Liver (tissue), 9 donors: ENCODE measurements around the gene PDE2A. TPM values are rescaled to one million over a fixed set of nuclear protein-coding genes. Genes with fewer than 3 reads are reported as not detected.

ENCODE experiments used
- DNase-seq: peaks from one replicate; pipeline ENCODE4 v3.0.0-alpha.2; 2017; ENCODE audit warnings: low spot score
- H3K27ac ChIP-seq, 2 donors: one replicate each; pipeline ENCODE4 v1.7.0; 2013; ENCODE audit warnings: inconsistent platforms in 2 of 2, low read length in 2 of 2, control low read depth in 1 of 2, low read depth in 1 of 2, mild to moderate bottlenecking in 1 of 2
- H3K27me3 ChIP-seq, 4 donors: one replicate each; pipeline versions ENCODE4 v1.6.1 to v1.7.0; 2013; ENCODE audit warnings: low read length in 3 of 4, inconsistent platforms in 1 of 4, mild to moderate bottlenecking in 1 of 4, moderate library complexity in 1 of 4; ENCODE audit not compliant: control insufficient read depth in 4 of 4, insufficient read depth in 4 of 4
- H3K36me3 ChIP-seq, 4 donors: one replicate each; pipeline versions ENCODE4 v1.6.1 to v1.7.0; 2013; ENCODE audit warnings: low read length in 3 of 4, mild to moderate bottlenecking in 3 of 4, low read depth in 1 of 4, moderate library complexity in 1 of 4; ENCODE audit not compliant: control insufficient read depth in 4 of 4, insufficient read depth in 3 of 4
- H3K4me1 ChIP-seq, 4 donors: one replicate each; pipeline versions ENCODE4 v1.6.1 to v1.7.0; 2013; ENCODE audit warnings: low read length in 3 of 4, mild to moderate bottlenecking in 3 of 4, moderate library complexity in 1 of 4; ENCODE audit not compliant: control insufficient read depth in 4 of 4, insufficient read depth in 4 of 4
- H3K4me3 ChIP-seq, 3 donors: one replicate each; pipeline versions ENCODE4 v1.6.1 to v1.7.0; 2013; ENCODE audit warnings: low read length in 3 of 3, control low read depth in 1 of 3, low read depth in 1 of 3, mild to moderate bottlenecking in 1 of 3
- H3K9ac ChIP-seq, 2 donors: one replicate each; pipeline ENCODE4 v1.7.0; 2013; ENCODE audit warnings: low read length in 2 of 2, mild to moderate bottlenecking in 2 of 2, moderate library complexity in 2 of 2, control low read depth in 1 of 2, low read depth in 1 of 2
- H3K9me3 ChIP-seq, 4 donors: one replicate each; pipeline versions ENCODE4 v1.6.1 to v1.7.0; 2013; ENCODE audit warnings: low read length in 3 of 4; ENCODE audit not compliant: control insufficient read depth in 4 of 4
- ATF3 ChIP-seq: IDR thresholded peaks from 2 replicates; pipeline ENCODE4 v1.6.1; 2016; ENCODE audit warnings: antibody characterized with exemption
- CTCF ChIP-seq: fragments of 150-350 bp; IDR thresholded peaks from 2 replicates; pipeline ENCODE4 v1.5.1; 2017; ENCODE audit warnings: improper control_type of control experiment, low read depth, low read length; ENCODE audit not compliant: missing input control
- EGR1 ChIP-seq, 2 donors: IDR thresholded peaks; 2 replicates each; pipeline ENCODE4 v1.6.1; 2016 to 2018; ENCODE audit warnings: antibody characterized with exemption in 2 of 2, low read depth in 2 of 2
- FOXA1 ChIP-seq: IDR thresholded peaks from 2 replicates; pipeline ENCODE4 v1.6.1; 2016; ENCODE audit warnings: antibody characterized with exemption
- FOXA2 ChIP-seq: IDR thresholded peaks from 2 replicates; pipeline ENCODE4 v1.6.1; 2016; ENCODE audit warnings: antibody characterized with exemption
- HNF4A ChIP-seq, 2 donors: conservative IDR thresholded peaks; 2 replicates each; pipeline ENCODE4 v1.6.1; 2016; ENCODE audit warnings: antibody characterized with exemption in 2 of 2, mild to moderate bottlenecking in 2 of 2
- HNF4G ChIP-seq: IDR thresholded peaks from 2 replicates; pipeline ENCODE4 v1.6.1; 2016; ENCODE audit warnings: antibody characterized with exemption
- MAX ChIP-seq: IDR thresholded peaks from 2 replicates; pipeline ENCODE4 v1.6.1; 2016; ENCODE audit warnings: antibody characterized with exemption
- NR2F2 ChIP-seq: IDR thresholded peaks from 2 replicates; pipeline ENCODE4 v1.6.1; 2016; ENCODE audit warnings: antibody characterized with exemption
- RAD21 ChIP-seq, 2 donors: IDR thresholded peaks; 2 replicates each; pipeline ENCODE4 v1.6.1; 2016; ENCODE audit warnings: antibody characterized with exemption in 2 of 2, mild to moderate bottlenecking in 2 of 2
- REST ChIP-seq: IDR thresholded peaks from 2 replicates; pipeline ENCODE4 v1.6.1; 2016; ENCODE audit warnings: antibody characterized with exemption, mild to moderate bottlenecking
- SP1 ChIP-seq: IDR thresholded peaks from 2 replicates; pipeline ENCODE4 v1.6.1; 2018; ENCODE audit warnings: antibody characterized with exemption, mild to moderate bottlenecking
- TAF1 ChIP-seq: conservative IDR thresholded peaks from 2 replicates; pipeline ENCODE4 v1.6.1; 2016; ENCODE audit warnings: antibody characterized with exemption, mild to moderate bottlenecking
- YY1 ChIP-seq: IDR thresholded peaks from 2 replicates; pipeline ENCODE4 v1.6.1; 2016; ENCODE audit warnings: antibody characterized with exemption, mild to moderate bottlenecking
- ZBTB33 ChIP-seq: IDR thresholded peaks from 2 replicates; pipeline ENCODE4 v1.6.1; 2016; ENCODE audit warnings: antibody characterized with exemption
- WGBS: extraction: QIAGEN DNeasy Blood & Tissue Kit; methylation state at CpG from one replicate; pipeline ENCODE4 v1.1.7; 2013; 5-methylcytosine and 5-hydroxymethylcytosine counted together
- polyA plus RNA-seq, 2 donors: library from polyadenylated mRNA; stranded (reverse) in 1 of 2; unstranded in 1 of 2; fragments of 200-250 nt in 1 of 2; fragments of >200 nt in 1 of 2; fragmentation: Nextera tagmentation in 1 of 2; extraction: Ambion mirVana in 1 of 2; gene quantifications; one replicate each; pipeline versions ENCODE4 v1.2.1 to v1.2.3, GENCODE V29; 2013 to 2015
- total RNA-seq, 2 donors: library from RNA; depleted of rRNA; stranded (reverse); fragments of >200 nt; gene quantifications; one replicate each; pipeline ENCODE4 v1.2.3, GENCODE V29; 2014
- donor health status: healthy.
- donor health status: healthy.
- donor health status: healthy.
- donor health status: healthy.
- donor health status: healthy.

The PDE2A gene
- total and polyA plus RNA-seq, 4 donors = 4.3 to 32.8 (median 12.9) TPM

- H3K4me3 ChIP-seq = peak overlapping the region in 1 of 3 donors; percentile 52
- no peaks in the 10 kb centered on the region for H3K36me3 ChIP-seq
- DNase-seq = peak; percentile 73
- TF ChIP-seq EGR1 (IDR thresholded peaks at IDR 0.05; ENCODE audit: low read depth in 2 of 2) = no peak
- no peak for TF ChIP-seq NR2F2
- no peak for TF ChIP-seq ZBTB33
- no peak for TF ChIP-seq SP1
- TF ChIP-seq HNF4A (conservative IDR thresholded peaks at IDR 0.05) = no peak
- no peak for TF ChIP-seq REST
- TF ChIP-seq FOXA1 = no peak
- TF ChIP-seq MAX = no peak
- no peak for TF ChIP-seq FOXA2
- peak; percentile 82 for TF ChIP-seq CTCF
- peak; percentile 85 to 89 for TF ChIP-seq RAD21 (IDR thresholded peaks at IDR 0.05)
- WGBS = 3% methylated on average over 59 of the region's 59 CpGs
- no peaks in the 10 kb centered on the region for H3K9me3 ChIP-seq
- peaks cover 0 to 14% (median 8%) of the 10 kb centered on the region in 4 donors for H3K4me1 ChIP-seq
- H3K27me3 ChIP-seq = no peaks in the 10 kb centered on the region
- H3K27ac ChIP-seq = no peak overlapping the region
- no peak overlapping the region for H3K9ac ChIP-seq
These were observed 31.2 kb downstream of the PDE2A start for GRCh38 chr11:72642884-72643522.

- no peaks in the 10 kb centered on the region for H3K9me3 ChIP-seq
- H3K4me1 ChIP-seq = peaks cover 0 to 14% (median 8%) of the 10 kb centered on the region in 4 donors
- H3K27ac ChIP-seq = peak overlapping the region in 1 of 2 donors; percentile 61
- no peak overlapping the region for H3K9ac ChIP-seq
- no peaks in the 10 kb centered on the region for H3K27me3 ChIP-seq
- TF ChIP-seq ATF3 (no peak), TAF1 (no peak), HNF4A (conservative IDR thresholded peaks at IDR 0.05) (no peak), MAX (no peak), ZBTB33 (no peak), YY1 (no peak), CTCF (no peak), FOXA2 (no peak), SP1 (no peak), HNF4G (no peak)
- 3% methylated on average over 85 of the region's 85 CpGs for WGBS
- DNase-seq = peak; percentile 55
- no peaks in the 10 kb centered on the region for H3K36me3 ChIP-seq
- peak overlapping the region; percentile 9 to 52 (median 27) for H3K4me3 ChIP-seq
These were observed 32.0 kb downstream of the PDE2A start for GRCh38 chr11:72642043-72642883.
